ENCODE results near the gene FBXL16. TPM values are rescaled to one million over a fixed set of nuclear protein-coding genes. Genes with fewer than 3 reads are reported as not detected.

The FBXL16 gene
- total RNA-seq, 4 donors from 2014 or later, result 0.48 to 0.75 (median 0.56) TPM; not detected in 1

GRCh38 chr16:673399-673991 is 32.1 kb downstream of the FBXL16 start:
- DNase-seq (ENCODE audit: low spot score) (no peak), ATAC-seq (ENCODE audit: low FRiP score) (no peak)
- no peak for TF ChIP-seq CTCF (IDR thresholded peaks at IDR 0.05)

GRCh38 chr16:672851-673250 is 32.8 kb downstream of the FBXL16 start:
- DNase-seq (ENCODE audit: low spot score), result no peak
- no peak for TF ChIP-seq CTCF (IDR thresholded peaks at IDR 0.05)
- no peak for ATAC-seq (ENCODE audit: low FRiP score)

- no peak for DNase-seq (ENCODE audit: low spot score)
- no peak for TF ChIP-seq CTCF (IDR thresholded peaks at IDR 0.05)
- no peak for ATAC-seq (ENCODE audit: low FRiP score)
These were observed 33.2 kb downstream of the FBXL16 start for GRCh38 chr16:672371-672770.

GRCh38 chr16:671353-672131 is 34.1 kb downstream of the FBXL16 start:
- ATAC-seq (ENCODE audit: low FRiP score) (no peak), DNase-seq (ENCODE audit: low spot score) (no peak)
- TF ChIP-seq CTCF (IDR thresholded peaks at IDR 0.05), result no peak

GRCh38 chr16:670485-671352 is 34.9 kb downstream of the FBXL16 start:
- TF ChIP-seq CTCF (IDR thresholded peaks at IDR 0.05), result no peak

GRCh38 chr16:669666-670065 is 35.9 kb downstream of the FBXL16 start:
- ATAC-seq (ENCODE audit: low FRiP score), result no peak
- DNase-seq (ENCODE audit: low spot score), result no peak
- TF ChIP-seq CTCF (IDR thresholded peaks at IDR 0.05), result no peak

More at GRCh38 chr16:670485-671352, 34.9 kb downstream of the FBXL16 start:
- ATAC-seq (ENCODE audit: low FRiP score) (no peak), DNase-seq (ENCODE audit: low spot score) (no peak)
